Left forelimb (tissue), 1 donor: Measurements from ENCODE around the gene IGFBP4.

Experiments
- DNase-seq: peaks from one replicate; pipeline ENCODE4 v3.0.0-alpha.2; 2018; ENCODE audit warnings: low spot score

IGFBP4 gene

DNA sequence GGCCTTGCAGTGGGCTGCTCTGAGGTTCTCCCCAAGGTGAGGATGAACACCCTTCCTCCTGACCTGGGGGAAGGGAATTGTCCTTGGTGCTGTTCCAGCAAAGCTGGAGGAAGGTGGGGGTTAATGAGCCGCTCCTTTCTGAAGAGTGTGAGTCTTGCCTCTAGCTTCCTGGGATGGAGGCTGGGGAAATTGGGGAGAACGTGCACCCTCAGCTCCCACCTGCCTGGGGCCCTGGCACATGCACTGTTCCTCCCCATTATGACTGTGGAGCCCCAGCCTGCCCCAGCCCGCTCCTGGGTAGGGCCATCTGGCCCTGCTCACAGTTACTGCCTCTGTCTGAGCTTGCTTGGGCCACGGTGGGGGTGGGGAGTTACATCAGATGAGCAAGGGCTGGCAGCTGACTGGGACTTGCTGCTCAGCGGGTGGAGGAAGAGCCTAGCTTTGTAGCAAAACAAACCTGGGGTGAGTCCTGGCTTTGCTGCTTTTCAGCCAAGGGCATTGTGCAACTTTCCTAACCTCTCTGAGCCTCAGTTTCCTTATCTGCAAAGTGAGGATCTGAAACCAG is 47.1 kb downstream of the IGFBP4 start:
- DNase-seq = no peak

DNA sequence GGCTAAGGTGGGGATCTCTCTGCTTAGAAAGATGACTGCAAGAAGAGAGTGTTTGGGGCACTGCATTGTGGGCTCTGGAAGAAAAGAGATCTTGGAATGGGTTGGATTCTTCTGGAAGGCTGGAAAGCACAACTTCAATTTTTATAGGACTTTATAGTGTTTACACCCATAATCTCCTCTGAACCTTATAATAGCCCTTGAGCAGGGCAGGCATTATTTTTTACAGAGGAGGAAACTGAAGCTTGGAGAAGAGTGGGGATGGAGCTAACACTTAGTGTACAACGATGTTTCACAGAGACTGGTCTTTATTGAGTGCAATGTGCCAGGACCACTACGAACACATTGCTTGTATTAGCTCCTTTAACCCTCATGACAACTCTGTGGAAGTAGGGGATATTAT is 47.7 kb downstream of the IGFBP4 start:
- DNase-seq = no peak

DNA sequence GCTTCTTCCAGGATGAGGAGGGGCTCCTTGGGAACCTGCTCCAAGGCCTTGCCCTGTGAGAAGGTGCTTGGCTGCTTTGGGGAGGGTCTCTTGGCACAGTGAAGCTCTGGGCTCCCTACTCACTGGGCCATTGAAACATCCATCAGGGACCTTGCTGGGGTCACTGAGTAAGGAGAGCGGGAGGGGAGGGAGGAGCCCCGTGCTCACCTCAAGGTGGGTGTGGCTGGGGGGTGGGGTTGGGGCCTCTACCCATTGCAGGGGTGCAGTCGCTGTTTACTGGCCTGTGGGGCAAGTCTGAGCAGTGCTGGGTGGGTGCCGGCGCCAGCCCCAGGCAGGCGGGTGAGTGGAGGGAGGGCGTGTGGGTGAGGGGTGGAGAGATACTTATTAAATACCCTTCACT is 48.2 kb downstream of the IGFBP4 start:
- no peak for DNase-seq

DNA sequence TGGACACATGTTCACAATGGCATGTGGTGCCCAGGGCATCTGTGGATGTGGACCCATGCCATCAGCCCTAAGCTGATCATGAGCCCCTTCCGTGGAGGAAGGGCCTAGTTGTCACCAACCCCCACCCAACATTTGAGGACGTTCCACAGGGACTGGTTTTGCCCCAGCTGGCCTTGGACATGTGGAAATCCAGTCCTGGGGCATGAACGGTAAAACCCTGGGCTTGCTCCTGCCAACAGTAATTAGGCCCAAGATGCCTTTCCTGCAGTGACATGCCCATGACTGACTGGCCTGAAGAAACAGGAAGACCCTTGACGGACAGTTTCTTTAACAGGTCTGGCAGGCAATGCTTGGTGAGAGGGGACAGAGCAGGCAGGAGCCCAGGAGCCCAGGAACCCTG is 50.4 kb downstream of the IGFBP4 start:
- no peak for DNase-seq

DNA sequence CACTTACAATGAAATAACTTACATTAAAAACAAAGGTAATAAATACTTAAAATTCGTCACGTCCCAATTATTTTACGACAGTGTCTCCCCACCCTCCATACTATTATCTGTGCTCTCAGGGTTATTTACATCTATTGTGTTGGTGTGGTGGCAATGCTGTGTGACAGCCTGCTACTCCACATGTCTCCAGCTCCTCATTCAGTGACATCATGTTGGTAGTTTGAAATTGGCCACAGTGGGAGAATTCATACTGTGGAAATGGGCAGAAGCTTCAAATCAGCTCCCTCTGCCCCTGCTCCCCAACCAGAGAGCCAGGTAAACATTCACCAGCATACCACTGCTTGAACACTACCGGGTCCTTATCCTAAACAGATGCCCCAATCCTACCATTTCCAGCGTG is 51.9 kb downstream of the IGFBP4 start:
- no peak for DNase-seq

DNA sequence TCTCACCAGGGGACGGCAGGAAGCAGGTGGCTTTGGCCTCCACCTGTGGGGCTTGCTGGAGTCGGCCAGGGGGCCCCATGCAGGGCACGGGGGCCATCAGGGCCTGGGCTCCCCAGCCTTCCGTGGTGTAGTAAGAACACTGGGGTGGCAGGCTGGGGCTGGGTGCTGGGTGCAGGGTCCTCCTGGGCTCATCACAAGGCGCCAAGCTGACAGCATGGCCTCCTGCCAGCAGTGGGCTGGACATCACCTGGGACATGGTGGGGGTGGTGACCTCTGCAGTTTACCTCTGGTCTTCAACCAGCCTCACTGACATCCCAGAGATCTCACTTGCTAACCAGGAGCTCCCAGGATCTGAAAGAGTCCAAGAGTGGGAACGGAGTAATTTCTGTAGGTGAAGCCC is 52.9 kb downstream of the IGFBP4 start:
- no peak for DNase-seq

DNA sequence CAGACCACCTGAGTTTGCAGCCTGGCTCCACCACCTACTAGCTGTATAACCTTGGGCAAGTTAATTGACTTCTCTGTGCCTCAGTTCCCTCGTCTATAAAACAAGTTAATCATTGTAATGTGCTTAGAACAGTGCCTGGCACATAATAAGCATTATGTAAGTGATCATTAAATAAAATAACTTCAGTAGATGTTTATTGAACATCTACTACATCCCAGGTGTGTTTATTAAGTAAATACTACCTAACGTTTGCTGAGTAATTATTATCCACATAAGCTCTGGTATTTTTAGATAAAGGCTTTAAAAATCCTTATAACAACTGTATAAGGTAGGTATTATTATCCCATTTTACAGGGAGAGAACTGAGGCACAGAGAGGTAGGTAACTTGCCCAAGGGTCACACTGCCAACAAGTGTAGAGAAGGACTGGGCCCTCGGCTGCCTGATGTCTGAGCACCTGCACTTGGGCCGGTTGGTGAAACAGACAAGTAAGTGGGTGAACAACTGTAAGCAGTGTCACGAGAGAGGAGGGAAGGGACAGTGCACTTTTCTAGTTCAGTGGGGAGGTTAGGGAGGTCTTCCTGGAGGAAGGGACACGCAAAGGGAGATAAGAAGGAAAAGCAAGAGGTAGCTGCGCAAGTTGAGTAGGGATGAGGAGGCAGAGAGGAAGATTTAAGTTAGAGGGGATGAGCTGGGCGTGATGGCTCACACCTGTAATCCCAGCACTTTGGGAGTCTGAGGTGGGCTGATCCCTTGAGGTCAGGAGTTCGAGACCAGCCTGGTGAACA is 53.6 kb downstream of the IGFBP4 start:
- no peak for DNase-seq

DNA sequence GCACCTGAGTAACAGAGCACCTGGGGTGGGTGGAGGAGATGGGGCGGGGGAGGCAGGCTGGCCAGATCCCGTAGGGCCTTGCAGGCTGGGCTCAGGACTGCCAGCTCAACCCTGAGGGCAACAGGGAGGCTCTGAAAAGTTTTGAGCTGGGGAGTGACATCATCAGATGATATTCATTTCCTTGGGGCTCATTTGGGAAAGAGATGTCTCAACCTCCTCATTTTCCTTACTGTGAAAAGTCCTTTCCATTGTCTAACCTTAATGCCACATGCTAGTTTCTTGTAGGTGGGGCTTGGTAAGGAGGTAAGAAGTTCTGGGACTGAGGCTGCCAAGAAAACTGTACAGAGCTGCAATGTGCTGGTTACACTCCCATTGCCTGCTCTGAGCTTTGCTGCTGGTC is 54.4 kb downstream of the IGFBP4 start:
- no peak for DNase-seq

DNA sequence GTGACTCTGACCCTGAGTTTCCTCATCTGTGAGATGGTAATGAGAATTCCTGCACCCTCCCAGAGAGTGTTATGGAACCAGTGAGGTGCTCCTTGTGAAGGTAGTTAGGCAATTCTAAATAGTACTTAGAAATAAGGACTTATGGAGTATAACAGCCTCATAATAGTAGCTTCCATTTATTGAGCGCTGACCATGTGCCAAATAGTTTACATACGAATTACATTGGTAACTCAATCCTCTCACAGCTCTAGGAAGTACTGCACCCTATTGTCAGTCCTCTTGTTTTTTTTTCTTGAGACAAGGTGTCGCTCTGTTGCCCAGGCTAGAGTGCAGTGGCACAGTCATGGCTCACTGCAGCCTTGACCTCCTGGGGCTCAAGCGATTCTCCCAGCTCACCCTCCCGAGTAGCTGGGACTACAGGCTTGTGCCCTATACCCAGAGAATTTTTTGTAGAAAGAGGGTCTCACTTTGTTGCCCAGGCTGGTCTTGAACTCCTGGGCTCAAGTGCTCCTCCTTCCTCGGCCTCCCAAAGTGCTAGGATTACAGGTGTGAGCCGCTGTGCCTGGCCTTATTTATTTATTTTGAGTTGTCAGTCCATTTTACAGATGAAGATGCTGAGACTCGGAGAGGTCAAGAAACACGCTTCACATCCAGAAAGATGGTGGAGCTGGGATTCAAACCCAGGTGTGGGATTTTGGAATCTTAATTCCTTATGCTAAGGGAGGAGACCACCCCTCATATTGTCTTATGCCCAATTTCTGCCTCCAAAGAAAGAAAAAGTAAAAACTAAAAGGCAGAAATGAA is 55.2 kb downstream of the IGFBP4 start:
- no peak for DNase-seq

DNA sequence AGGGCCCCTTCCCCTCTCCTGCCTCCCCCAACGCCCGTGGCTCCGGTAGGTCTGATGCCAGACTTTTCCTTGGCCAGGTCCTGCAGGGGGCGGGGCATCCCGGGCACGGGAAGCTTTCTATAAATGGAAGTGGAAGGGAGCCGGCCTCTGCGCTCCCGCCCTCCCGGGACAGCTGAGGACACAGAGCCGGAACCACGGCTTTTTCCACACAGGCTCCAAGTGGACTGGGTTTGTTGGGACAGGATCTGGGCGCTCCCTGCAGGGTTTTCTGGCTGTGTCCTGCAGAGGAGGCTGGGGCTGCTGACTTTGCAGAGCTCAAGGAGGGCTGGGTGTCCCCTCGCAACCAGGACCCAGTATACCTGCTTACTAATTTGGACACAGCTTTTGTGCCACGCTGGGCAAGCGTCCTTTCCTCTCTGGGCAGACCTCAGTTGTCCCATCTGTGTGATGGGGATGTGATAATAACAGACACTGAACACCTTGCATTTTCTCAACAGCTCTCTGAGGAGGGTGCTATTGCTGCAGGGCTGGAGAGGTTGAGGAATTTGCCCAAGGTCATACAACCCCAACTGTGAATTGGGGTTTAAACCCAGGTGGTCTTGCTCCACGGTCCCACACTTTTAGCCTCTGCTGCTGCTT is 56.4 kb downstream of the IGFBP4 start:
- DNase-seq = no peak

DNA sequence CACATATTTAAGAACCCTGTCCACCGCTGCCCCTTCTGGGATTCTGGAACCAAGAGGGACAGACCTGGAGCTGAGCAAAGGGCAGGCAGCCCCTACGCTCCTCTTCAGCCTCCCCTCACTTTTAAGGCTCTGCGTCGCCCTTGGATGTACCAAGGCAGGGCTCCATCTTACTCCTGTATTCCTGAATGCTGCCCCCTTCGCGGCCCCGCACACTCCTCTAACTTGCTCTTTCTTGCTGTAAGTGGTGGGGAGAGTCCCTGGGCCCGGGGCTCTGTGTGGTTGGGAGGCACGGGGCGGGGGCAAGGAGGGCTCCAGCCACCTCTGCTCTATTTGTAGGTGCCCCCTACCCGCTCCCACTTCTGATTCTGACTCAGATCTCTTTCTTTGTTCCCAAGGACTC is 56.9 kb downstream of the IGFBP4 start:
- DNase-seq = no peak

DNA sequence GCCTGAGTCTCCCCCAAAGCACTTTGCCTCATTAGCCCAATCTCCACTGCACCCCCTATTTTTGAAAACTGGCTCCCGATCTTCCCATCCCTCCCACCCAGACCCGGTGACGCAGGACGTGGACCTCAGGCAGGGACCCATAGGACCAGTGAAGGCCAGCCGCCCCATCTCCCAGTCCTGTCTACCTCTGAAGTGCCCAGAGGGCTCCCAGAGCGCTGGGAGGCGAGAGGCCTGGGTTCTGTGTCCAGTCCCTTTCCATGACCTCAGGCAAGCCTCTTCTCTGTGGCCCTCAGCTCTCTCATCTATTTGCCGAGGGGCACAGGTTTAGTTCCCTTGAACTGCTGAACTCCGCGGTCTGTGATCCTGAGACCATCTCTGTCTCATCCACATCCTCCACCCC is 57.5 kb downstream of the IGFBP4 start:
- no peak for DNase-seq

DNA sequence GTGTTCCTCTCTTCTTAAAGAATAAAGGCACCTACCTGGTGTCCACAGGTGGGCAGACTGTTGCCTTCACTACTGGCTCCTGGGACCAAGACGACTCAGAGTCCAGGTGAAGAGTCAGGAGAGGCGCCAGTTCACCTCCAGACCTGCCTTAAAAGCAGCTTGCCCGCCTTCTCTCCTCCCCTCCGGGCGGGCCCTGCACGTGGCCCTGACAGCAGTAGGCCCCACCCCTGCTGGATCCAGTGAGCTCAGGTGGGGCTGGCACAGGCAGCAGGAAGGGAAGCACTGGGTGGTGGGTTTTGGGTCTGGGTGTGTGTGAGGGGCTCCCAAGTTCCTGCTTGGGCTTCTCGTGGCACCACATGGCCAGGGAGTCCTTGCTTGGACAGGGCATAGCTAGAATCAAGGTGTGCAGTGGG is 58.3 kb downstream of the IGFBP4 start, which contains the start of gene TNS4:
TSS of gene TNS4 (minus strand) at position 125 of the 413 bp plus-strand sequence. CDS start 5,198 bp downstream, outside the sequence.
- no peak for DNase-seq

DNA sequence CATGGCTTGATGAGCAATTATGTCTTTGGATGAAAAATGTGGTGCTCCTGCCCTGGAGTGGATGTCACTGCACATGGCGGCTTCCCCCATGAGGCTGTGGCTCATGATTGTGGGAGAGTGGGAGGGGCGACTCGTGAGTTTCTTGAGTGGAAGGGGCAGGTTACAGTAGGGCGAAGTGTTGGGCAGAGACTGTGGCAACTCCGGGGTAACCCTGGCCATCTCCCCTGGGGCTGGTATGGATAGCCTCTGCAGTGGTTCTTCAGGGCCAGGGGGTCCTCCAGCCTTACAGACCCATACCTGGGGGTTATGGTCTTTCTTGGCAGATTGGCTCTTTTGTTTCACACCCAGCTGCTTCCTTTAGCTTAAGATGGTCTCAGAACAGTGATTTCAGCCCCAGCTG is 59.5 kb downstream of the IGFBP4 start:
- DNase-seq = no peak

DNA sequence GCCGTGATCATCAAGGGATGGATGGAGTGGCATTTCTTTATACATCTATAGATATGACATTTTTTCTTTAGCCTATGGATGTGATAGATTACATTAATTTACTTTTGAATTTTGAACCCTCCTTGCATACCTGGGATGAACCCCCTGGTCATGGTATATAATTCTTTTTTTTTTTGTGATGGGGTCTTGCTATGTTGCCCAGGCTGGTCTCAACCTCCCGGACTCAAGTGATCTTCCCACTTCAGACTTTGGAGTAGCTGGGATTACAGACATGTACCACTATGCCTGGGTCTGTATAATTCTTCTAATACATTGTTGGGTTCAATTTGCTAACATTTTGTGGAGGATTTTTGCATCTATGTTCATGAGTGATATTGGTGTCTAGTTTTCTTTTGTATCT is 59.9 kb downstream of the IGFBP4 start:
- no peak for DNase-seq

DNA sequence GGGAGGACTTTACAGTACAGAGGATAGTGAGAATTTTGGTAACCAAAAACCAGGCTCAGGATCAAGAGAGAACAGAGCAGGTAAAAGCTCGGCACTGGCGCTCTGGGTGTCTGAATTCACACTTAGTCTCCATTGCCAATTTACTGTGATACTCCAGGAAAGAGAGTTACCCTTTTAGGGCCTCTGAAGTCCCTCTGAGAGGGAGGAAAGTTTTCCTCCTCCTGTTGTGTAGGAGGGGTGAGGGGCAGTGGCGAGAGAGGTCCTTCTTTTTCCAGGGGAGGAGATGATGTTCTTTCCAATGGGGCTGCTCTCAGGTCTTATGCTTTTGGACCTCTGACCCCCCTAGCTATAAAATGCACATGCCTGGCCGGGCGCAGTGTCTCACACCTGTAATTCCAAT is 63.5 kb downstream of the IGFBP4 start:
- no peak for DNase-seq
